ENCODE data around the gene DDIT4. TPM values are rescaled to one million over a fixed set of nuclear protein-coding genes. Genes with fewer than 3 reads are reported as not detected.

Gene DDIT4
- total and polyA plus RNA-seq, 9 of the 15 experiments (the other 6 are each of a cell fraction or from before 2014, with no cell fraction given), result 8.2 to 675 (median 159) TPM

DNA sequence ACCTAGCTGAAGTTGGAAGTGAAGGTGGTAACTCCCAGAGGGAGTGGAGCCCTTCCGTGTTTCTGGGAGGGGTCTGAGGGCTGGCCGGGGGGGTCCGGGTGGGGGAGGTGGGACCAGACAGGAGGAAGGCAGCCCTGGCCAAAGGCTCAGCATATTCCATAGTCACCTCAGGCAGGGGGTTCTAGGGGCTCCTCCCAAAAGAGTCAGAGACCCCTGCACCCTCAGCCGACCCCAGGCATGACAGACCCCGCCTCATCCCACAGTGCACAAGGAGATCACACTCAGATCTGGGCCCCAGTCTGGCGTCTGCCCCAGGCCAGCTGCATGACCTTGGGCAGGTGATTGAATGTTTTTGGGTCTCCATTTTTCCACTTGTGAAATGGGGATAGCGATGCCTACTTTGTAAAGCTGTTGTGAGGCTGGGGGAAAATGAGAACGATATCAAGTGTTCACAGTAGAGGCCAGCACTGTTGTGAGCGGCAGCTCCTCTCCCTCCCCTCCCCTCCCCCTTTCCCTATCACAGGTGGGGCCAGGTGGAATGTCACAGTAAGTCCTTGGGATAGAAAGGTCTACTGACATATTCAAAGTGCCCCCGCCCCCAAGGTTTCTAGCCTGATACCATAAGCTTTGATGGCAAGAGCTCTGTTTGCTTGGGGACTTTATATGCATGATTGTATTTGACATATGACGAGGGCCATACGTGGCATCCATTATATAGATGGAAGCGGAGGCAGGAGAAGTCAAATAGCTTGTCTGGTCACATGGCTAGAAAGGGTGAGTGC lies 47.7 kb downstream of the DDIT4 start:
- Histone ChIP-seq H3K9me3 (replicated peaks; ENCODE audit: control insufficient read depth, insufficient read depth, low read depth, low read length) (no peaks in the 10 kb centered on the region), H3K4me2 (ENCODE audit: insufficient read depth, low read length) (peak overlapping the region; percentile 82), H3K79me2 (ENCODE audit: control insufficient read depth, insufficient read depth, low read length) (no peaks in the 10 kb centered on the region), H3K4me1 (replicated peaks in 1 of 2; ENCODE audit: control insufficient read depth in 2 of 2, insufficient read depth in 2 of 2, low read length in 2 of 2) (peaks cover 52 to 67% of the 10 kb centered on the region in 2 experiments), H3K36me3 (ENCODE audit: control insufficient read depth, insufficient read depth, low read length) (no peaks in the 10 kb centered on the region), H3K9me1 (ENCODE audit: control insufficient read depth, insufficient read depth, low read length) (peaks cover 8% of the 10 kb centered on the region), H3K27ac (ENCODE audit: extremely low read depth, low read depth, low read length) (peak overlapping the region; percentile 97), H3K27me3 (ENCODE audit: control insufficient read depth in 2 of 2, insufficient read depth in 2 of 2, low read length in 2 of 2) (no peaks in the 10 kb centered on the region), H3K9ac (ENCODE audit: insufficient read depth in 1 of 2, low read depth in 2 of 2, low read length in 2 of 2) (peak overlapping the region; percentile 93 to 94), H2AFZ (ENCODE audit: low read depth, low read length) (peak overlapping the region; percentile 61), H4K20me1 (replicated peaks; ENCODE audit: control insufficient read depth, insufficient read depth, low read length) (no peaks in the 10 kb centered on the region), H3K4me3 (peak overlapping the region; percentile 25)
- ChIA-PET CTCF (ENCODE audit: low intra/inter-chr PET ratio) (interaction anchor here (0.6 kb wide), 2 partner anchors 467 to 609 kb away, joined by 3 to 4 read pairs; no protein-coding TSS in a partner anchor), POLR2A (interaction anchor here (0.6 to 9.2 kb wide), 44 partner anchors 8 to 505 kb away, joined by 3 to 267 read pairs (median 5); partner anchors contain the start of genes ANAPC16, ASCC1 and DDIT4)
- 29% methylated on average over 10 of the region's 13 CpGs for WGBS (ENCODE audit: insufficient coverage, low coverage, missing lambda C conversion rate)
- ATAC-seq, result peak; percentile 66
- intact Hi-C loops (cut with micrococcal nuclease) (loop anchor here (1.0 to 2.0 kb wide), 2 partner anchors 24 to 77 kb away; no protein-coding TSS in a partner anchor), in situ Hi-C loops (cut with MboI) (loop anchor here (5.0 kb wide), 1 partner anchor 44 kb away; no protein-coding TSS in a partner anchor)
- peak; percentile 35 for FAIRE-seq
- peak in 3 of 4 experiments; percentile 72 to 81 (median 80) for DNase-seq (ENCODE audit: extremely low read depth in 1 of 4, low spot score in 3 of 4)
- TSS peak; percentile 94 for BruUV-seq (replicated peaks)
- 0 out of 2 replicates have a peak, but pooled peaks have one; percentile 64 for TF ChIP-seq ZBTB43 (CRISPR knock-in tag; IDR thresholded peaks at IDR 0.05)
- no peak for TF ChIP-seq NR4A1 (CRISPR knock-in tag; IDR thresholded peaks at IDR 0.05)
- peak; percentile 88 for TF ChIP-seq NR4A1 (tag; IDR thresholded peaks at IDR 0.05)
- TF ChIP-seq MTA3 (IDR thresholded peaks at IDR 0.05; ENCODE audit: borderline replicate concordance), result no peak; the same call in 1 of the 2 replicates
- peak; percentile 10 for TF ChIP-seq SMAD4 (CRISPR knock-in tag; conservative IDR thresholded peaks at IDR 0.05)
- TF ChIP-seq ZNF277 (CRISPR knock-in tag; IDR thresholded peaks at IDR 0.05; ENCODE audit: borderline replicate concordance), result no peak
- peak; percentile 0 for TF ChIP-seq BRD9 (IDR thresholded peaks at IDR 0.05; ENCODE audit: low read depth, partially characterized antibody)
- TF ChIP-seq ETV5 (CRISPR knock-in tag; IDR thresholded peaks at IDR 0.05; ENCODE audit: low read depth), result peak; percentile 28; the same call in 1 of the 2 replicates
- no peak for TF ChIP-seq FOXP1 (CRISPR knock-in tag; IDR thresholded peaks at IDR 0.05)
- TF ChIP-seq ZBTB26 (CRISPR knock-in tag; IDR thresholded peaks at IDR 0.05), result peak; percentile 17; the same call in 1 of the 2 replicates
- TF ChIP-seq GABPB2 (CRISPR knock-in tag; conservative IDR thresholded peaks at IDR 0.05), result no peak
- TF ChIP-seq ZKSCAN8 (CRISPR knock-in tag; IDR thresholded peaks at IDR 0.05), result 0 out of 2 replicates have a peak, but pooled peaks have one; percentile 16
- TF ChIP-seq NR2F6 (CRISPR knock-in tag; IDR thresholded peaks at IDR 0.05), result peak; percentile 14; the same call in 1 of the 2 replicates
- TF ChIP-seq DEAF1 (CRISPR knock-in tag; IDR thresholded peaks at IDR 0.05), result peak; percentile 28
